ENCODE data around the gene EPB41L1.

- TF ChIP-seq CTCF (IDR thresholded peaks at IDR 0.05) (peak; percentile 83 to 88 (median 86)), POLR2AphosphoS5 (IDR thresholded peaks at IDR 0.05) (no peak), POLR2A (IDR thresholded peaks at IDR 0.05) (no peak)
Observed at GRCh38 chr20:36199345-36200257, 45.1 kb downstream of the EPB41L1 start.
